GM23338 (cell line): ENCODE results near the gene GPR179. TPM values are rescaled to one million over a fixed set of nuclear protein-coding genes. Genes with fewer than 3 reads are reported as not detected.

ENCODE experiments used
- ATAC-seq: fragments of 200-7000 bp; cut with Tn5 transposase; 3 replicates; pipeline ENCODE4 v1.9.1; 2020
- DNase-seq: peaks from one replicate; pipeline ENCODE4 v3.0.0-alpha.2; 2015; ENCODE audit warnings: low spot score
- H2AFZ ChIP-seq: fragments of 200-600 bp; sonication (generic); 2 replicates; pipeline ENCODE4 v1.8.0; 2016; ENCODE audit warnings: antibody characterized with exemption, mild to moderate bottlenecking, moderate library complexity
- H3F3A ChIP-seq: fragments of 200-600 bp; sonication (generic); replicated peaks from 2 replicates; pipeline ENCODE4 v1.8.0; 2017; ENCODE audit warnings: antibody characterized with exemption, mixed run types, low read depth
- H3K27ac ChIP-seq: fragments of 200-600 bp; sonication (generic); 2 replicates; pipeline ENCODE4 v1.6.1; 2016; ENCODE audit warnings: low read depth
- H3K27me3 ChIP-seq: fragments of 200-600 bp; sonication (generic); 2 replicates; pipeline ENCODE4 v1.8.0; 2016; ENCODE audit warnings: mild to moderate bottlenecking, mixed run types, moderate library complexity; ENCODE audit not compliant: insufficient read depth
- H3K36me3 ChIP-seq: fragments of 200-600 bp; sonication (generic); 2 replicates; pipeline ENCODE4 v1.8.0; 2016; ENCODE audit warnings: mild to moderate bottlenecking; ENCODE audit not compliant: insufficient read depth
- H3K4me1 ChIP-seq: fragments of 200-600 bp; sonication (generic); 2 replicates; pipeline ENCODE4 v1.8.0; 2016; ENCODE audit warnings: mild to moderate bottlenecking, moderate library complexity; ENCODE audit not compliant: insufficient read depth
- H3K4me2 ChIP-seq: fragments of 200-600 bp; sonication (generic); 2 replicates; pipeline ENCODE4 v1.7.1; 2017; ENCODE audit warnings: mixed run types
- H3K4me3 ChIP-seq: fragments of 200-600 bp; sonication (generic); 2 replicates; pipeline ENCODE4 v1.6.1; 2016; ENCODE audit warnings: mixed run types
- H3K79me2 ChIP-seq: fragments of 200-600 bp; sonication (generic); replicated peaks from 2 replicates; pipeline ENCODE4 v1.8.0; 2017; ENCODE audit warnings: mild to moderate bottlenecking; ENCODE audit not compliant: insufficient read depth
- H3K9me2 ChIP-seq: fragments of 200-600 bp; sonication (generic); 2 replicates; pipeline ENCODE4 v1.8.0; 2017; ENCODE audit not compliant: insufficient read depth
- H4K20me1 ChIP-seq: fragments of 200-600 bp; sonication (generic); replicated peaks from 2 replicates; pipeline ENCODE4 v1.8.0; 2017; ENCODE audit warnings: mild to moderate bottlenecking; ENCODE audit not compliant: insufficient read depth
- H3K27ac Mint-ChIP-seq: 2 replicates; pipeline ENCODE4 v1.8.0; 2020; ENCODE audit warnings: inconsistent platforms, mild to moderate bottlenecking, moderate library complexity, mixed read lengths
- H3K27me3 Mint-ChIP-seq: 3 replicates; pipeline ENCODE4 v1.8.0; 2022; ENCODE audit warnings: low read depth, mild to moderate bottlenecking, moderate library complexity, mixed read lengths, inconsistent platforms; ENCODE audit not compliant: insufficient read depth, poor library complexity
- H3K36me3 Mint-ChIP-seq: 3 replicates; pipeline ENCODE4 v1.8.0; 2021; ENCODE audit warnings: low read depth, mild to moderate bottlenecking, inconsistent platforms, moderate library complexity, mixed read lengths
- H3K4me1 Mint-ChIP-seq: 3 replicates; pipeline ENCODE4 v1.8.0; 2020; ENCODE audit warnings: mild to moderate bottlenecking, inconsistent platforms, mixed read lengths
- H3K4me3 Mint-ChIP-seq: 3 replicates; pipeline ENCODE4 v1.8.0; 2021; ENCODE audit warnings: moderate library complexity, mild to moderate bottlenecking, inconsistent platforms, mixed read lengths
- H3K9me3 Mint-ChIP-seq: 3 replicates; pipeline ENCODE4 v1.8.0; 2020; ENCODE audit warnings: moderate library complexity, mild to moderate bottlenecking, inconsistent platforms, mixed read lengths
- CREB1 ChIP-seq: fragments of 250-450 bp; sonication (Bioruptor Pico); IDR thresholded peaks from 2 replicates; pipeline ENCODE4 v1.5.0; 2020; ENCODE audit warnings: low read depth, mild to moderate bottlenecking, moderate library complexity
- EZH2phosphoT487 ChIP-seq: fragments of 200-600 bp; sonication (generic); IDR thresholded peaks from one replicate; pipeline ENCODE4 v1.8.1; 2018; ENCODE audit warnings: antibody characterized with exemption; ENCODE audit not compliant: unreplicated experiment
- JUNB ChIP-seq: IDR thresholded peaks from one replicate; pipeline ENCODE4 v1.6.1; 2016; ENCODE audit warnings: antibody characterized with exemption; ENCODE audit not compliant: unreplicated experiment
- NANOG ChIP-seq: IDR thresholded peaks from 2 replicates; pipeline ENCODE4 v1.6.1; 2016; ENCODE audit warnings: antibody characterized with exemption, borderline replicate concordance
- ZNF114 ChIP-seq: fragments of 250-450 bp; sonication (Bioruptor Pico); IDR thresholded peaks from 2 replicates; pipeline ENCODE4 v1.5.0; 2020; ENCODE audit warnings: mild to moderate bottlenecking, moderate library complexity
- ZNF331 ChIP-seq: fragments of 250-450 bp; sonication (Bioruptor Pico); IDR thresholded peaks from 2 replicates; pipeline ENCODE4 v1.5.0; 2020; ENCODE audit warnings: low read depth, mild to moderate bottlenecking, moderate library complexity
- polyA plus RNA-seq: library from polyadenylated mRNA; unstranded; fragments of >200 nt; fragmentation: Nextera tagmentation; extraction: Ambion mirVana; gene quantifications from 2 replicates; pipeline ENCODE4 v1.2.1, GENCODE V29; 2016
- total RNA-seq: library from RNA; depleted of rRNA; stranded (reverse); fragments of >200 nt; shearing (Covaris generic); gene quantifications from 2 replicates; pipeline ENCODE4 v1.2.3, GENCODE V29; 2014
- TF ChIP-seq, protein P1 (sequence below), 2 experiments: fragments of 200-600 bp in 1 of 2; sonication (generic) in 1 of 2; conservative IDR thresholded peaks; 2 replicates each; pipeline versions ENCODE4 v1.5.1 to v1.6.1; 2016 to 2017; ENCODE audit warnings: antibody characterized with exemption in 2 of 2, low read depth in 2 of 2, mild to moderate bottlenecking in 2 of 2, moderate library complexity in 1 of 2
- TF ChIP-seq, protein P2 (sequence below): IDR thresholded peaks from 2 replicates; pipeline ENCODE4 v1.6.1; 2016; ENCODE audit warnings: antibody characterized with exemption
- TF ChIP-seq, protein P3 (sequence below): IDR thresholded peaks from one replicate; pipeline ENCODE4 v1.6.1; 2018; ENCODE audit warnings: antibody characterized with exemption; ENCODE audit not compliant: unreplicated experiment

The GPR179 gene
- total and polyA plus RNA-seq, 2 experiments from 2014 or later: 0.03 TPM

DNA sequence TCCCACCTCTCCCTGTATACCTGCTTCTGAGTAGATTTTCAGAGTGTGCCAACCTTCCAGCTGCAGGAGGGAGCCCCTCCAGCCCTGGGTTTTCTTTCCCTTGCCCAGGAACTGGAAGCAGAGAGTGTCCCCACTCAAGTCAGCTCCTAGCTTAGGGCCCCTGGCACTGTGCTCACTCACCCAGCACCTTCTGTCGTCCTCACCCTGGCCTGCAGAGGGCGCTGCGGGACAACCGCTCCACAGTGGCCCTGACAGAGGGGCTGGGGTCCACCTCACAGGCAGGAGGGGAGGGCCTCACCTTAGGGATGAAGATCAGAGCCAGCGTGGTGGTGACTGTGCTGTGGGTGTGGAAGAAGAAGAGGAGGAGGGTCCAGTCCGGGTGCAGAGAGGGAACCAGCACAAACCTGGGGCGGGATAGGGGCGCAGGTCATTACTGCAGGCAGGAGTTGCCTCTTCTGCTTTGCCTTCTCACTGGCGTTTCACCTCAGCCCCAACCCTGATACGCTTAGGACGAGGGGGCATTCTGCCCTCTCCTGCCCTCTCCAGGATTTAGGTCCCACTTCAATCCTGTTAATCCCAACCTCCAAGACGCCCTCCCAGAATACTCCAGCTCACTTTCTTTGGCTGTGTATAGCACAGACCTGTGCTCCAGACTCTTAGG is 10.0 kb downstream of the GPR179 start (continued):
- TF ChIP-seq, protein P1, sequence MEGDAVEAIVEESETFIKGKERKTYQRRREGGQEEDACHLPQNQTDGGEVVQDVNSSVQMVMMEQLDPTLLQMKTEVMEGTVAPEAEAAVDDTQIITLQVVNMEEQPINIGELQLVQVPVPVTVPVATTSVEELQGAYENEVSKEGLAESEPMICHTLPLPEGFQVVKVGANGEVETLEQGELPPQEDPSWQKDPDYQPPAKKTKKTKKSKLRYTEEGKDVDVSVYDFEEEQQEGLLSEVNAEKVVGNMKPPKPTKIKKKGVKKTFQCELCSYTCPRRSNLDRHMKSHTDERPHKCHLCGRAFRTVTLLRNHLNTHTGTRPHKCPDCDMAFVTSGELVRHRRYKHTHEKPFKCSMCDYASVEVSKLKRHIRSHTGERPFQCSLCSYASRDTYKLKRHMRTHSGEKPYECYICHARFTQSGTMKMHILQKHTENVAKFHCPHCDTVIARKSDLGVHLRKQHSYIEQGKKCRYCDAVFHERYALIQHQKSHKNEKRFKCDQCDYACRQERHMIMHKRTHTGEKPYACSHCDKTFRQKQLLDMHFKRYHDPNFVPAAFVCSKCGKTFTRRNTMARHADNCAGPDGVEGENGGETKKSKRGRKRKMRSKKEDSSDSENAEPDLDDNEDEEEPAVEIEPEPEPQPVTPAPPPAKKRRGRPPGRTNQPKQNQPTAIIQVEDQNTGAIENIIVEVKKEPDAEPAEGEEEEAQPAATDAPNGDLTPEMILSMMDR (conservative IDR thresholded peaks at IDR 0.05; ENCODE audit: low read depth in 2 of 2): peak; percentile 99
- TF ChIP-seq, protein P2, sequence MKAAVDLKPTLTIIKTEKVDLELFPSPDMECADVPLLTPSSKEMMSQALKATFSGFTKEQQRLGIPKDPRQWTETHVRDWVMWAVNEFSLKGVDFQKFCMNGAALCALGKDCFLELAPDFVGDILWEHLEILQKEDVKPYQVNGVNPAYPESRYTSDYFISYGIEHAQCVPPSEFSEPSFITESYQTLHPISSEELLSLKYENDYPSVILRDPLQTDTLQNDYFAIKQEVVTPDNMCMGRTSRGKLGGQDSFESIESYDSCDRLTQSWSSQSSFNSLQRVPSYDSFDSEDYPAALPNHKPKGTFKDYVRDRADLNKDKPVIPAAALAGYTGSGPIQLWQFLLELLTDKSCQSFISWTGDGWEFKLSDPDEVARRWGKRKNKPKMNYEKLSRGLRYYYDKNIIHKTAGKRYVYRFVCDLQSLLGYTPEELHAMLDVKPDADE: no peak
- TF ChIP-seq EZH2phosphoT487 (no peak), JUNB (no peak), NANOG (no peak), ZNF114 (no peak), ZNF331 (CRISPR knock-in tag) (no peak)

DNA sequence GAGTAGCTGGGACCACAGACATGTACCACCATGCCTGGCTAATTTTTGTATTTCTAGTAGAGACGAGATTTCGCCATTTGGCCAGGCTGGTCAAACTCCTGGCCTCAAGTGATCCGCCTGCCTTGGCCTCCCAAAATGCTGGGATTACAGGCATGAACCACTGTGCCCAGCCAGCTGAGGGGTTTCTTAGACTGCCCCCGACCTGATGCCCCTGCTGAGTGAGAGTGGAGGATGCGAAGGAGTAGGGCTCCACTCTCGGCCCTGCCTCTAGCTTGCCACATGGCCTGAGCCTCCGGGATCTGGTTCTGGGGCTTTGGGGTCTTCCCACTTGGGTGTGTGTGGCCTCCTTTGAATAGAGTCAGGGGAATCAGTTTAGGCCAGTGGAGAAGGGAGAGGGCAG is 11.0 kb downstream of the GPR179 start:
- TF ChIP-seq, protein P1 (conservative IDR thresholded peaks at IDR 0.05; ENCODE audit: low read depth in 2 of 2): no peak
- TF ChIP-seq, protein P3, sequence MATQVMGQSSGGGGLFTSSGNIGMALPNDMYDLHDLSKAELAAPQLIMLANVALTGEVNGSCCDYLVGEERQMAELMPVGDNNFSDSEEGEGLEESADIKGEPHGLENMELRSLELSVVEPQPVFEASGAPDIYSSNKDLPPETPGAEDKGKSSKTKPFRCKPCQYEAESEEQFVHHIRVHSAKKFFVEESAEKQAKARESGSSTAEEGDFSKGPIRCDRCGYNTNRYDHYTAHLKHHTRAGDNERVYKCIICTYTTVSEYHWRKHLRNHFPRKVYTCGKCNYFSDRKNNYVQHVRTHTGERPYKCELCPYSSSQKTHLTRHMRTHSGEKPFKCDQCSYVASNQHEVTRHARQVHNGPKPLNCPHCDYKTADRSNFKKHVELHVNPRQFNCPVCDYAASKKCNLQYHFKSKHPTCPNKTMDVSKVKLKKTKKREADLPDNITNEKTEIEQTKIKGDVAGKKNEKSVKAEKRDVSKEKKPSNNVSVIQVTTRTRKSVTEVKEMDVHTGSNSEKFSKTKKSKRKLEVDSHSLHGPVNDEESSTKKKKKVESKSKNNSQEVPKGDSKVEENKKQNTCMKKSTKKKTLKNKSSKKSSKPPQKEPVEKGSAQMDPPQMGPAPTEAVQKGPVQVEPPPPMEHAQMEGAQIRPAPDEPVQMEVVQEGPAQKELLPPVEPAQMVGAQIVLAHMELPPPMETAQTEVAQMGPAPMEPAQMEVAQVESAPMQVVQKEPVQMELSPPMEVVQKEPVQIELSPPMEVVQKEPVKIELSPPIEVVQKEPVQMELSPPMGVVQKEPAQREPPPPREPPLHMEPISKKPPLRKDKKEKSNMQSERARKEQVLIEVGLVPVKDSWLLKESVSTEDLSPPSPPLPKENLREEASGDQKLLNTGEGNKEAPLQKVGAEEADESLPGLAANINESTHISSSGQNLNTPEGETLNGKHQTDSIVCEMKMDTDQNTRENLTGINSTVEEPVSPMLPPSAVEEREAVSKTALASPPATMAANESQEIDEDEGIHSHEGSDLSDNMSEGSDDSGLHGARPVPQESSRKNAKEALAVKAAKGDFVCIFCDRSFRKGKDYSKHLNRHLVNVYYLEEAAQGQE: no peak
- TF ChIP-seq CREB1 (CRISPR knock-in tag) (no peak), ZNF331 (CRISPR knock-in tag) (no peak), JUNB (no peak)
- no peak overlapping the region for H3K4me3 Mint-ChIP-seq
- H3K27ac ChIP-seq: no peak overlapping the region
- ATAC-seq: no peak
- H3F3A ChIP-seq: no peaks in the 10 kb centered on the region
- no peaks in the 10 kb centered on the region for H3K79me2 ChIP-seq
- no peaks in the 10 kb centered on the region for H3K36me3 ChIP-seq
- H3K4me3 ChIP-seq: no peak overlapping the region
- peaks cover 13% of the 10 kb centered on the region for H3K27me3 Mint-ChIP-seq
- H3K9me3 Mint-ChIP-seq: no peaks in the 10 kb centered on the region
- no peaks in the 10 kb centered on the region for H4K20me1 ChIP-seq
- H3K27ac Mint-ChIP-seq: no peak overlapping the region
- no peaks in the 10 kb centered on the region for H3K9me2 ChIP-seq
- H3K4me1 ChIP-seq: no peaks in the 10 kb centered on the region
- no peak overlapping the region for H2AFZ ChIP-seq
- H3K27me3 ChIP-seq: no peaks in the 10 kb centered on the region
- no peaks in the 10 kb centered on the region; the same call in 2 of the 3 replicates for H3K36me3 Mint-ChIP-seq
- no peak overlapping the region for H3K4me2 ChIP-seq
- H3K4me1 Mint-ChIP-seq: peaks cover 39% of the 10 kb centered on the region
- no peak for DNase-seq
